RKO (cell line): Measurements from ENCODE around the gene PCK2.

Experiments
- DNase-seq: peaks from one replicate; pipeline ENCODE4 v3.0.0-alpha.2; 2016; ENCODE audit warnings: low spot score

PCK2 gene

DNA sequence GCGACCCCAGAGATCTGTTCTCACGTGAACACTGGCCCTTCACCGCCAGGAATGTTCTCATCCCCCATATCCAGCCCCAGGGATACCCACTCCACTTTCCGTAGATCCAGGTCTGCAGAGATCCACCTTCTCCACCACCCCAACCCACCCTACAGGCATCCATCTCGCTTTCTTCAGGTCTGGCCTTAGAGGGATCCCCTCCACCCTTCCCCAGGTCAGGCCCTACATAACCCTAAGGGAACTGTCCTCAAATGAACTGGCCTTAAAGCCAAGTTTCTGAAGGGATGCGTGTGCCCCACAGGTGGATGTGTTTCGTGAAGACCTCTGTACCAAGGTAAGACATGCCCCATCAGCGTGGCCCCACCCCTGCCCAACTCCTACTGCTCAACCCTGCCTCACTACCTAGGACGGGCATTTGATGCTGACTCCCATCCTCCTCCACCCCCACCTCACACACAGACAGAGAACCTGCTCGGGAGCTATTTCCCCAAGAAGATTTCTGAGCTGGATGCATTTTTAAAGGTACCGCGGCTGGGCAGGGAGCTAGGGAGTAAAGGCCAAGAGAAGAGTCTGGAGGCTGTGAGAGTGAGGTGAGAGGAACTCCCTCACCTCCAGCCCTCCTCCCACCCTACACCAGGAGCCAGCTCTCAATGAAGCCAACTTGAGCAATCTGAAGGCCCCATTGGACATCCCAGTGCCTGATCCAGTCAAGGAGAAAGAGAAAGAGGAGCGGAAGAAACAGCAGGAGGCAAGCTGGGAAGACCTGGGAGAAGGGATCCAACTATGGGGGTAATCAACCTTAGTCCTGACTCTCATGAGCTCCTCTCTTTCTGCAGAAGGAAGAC is 42.8 kb downstream of the PCK2 start:
- no peak for DNase-seq

DNA sequence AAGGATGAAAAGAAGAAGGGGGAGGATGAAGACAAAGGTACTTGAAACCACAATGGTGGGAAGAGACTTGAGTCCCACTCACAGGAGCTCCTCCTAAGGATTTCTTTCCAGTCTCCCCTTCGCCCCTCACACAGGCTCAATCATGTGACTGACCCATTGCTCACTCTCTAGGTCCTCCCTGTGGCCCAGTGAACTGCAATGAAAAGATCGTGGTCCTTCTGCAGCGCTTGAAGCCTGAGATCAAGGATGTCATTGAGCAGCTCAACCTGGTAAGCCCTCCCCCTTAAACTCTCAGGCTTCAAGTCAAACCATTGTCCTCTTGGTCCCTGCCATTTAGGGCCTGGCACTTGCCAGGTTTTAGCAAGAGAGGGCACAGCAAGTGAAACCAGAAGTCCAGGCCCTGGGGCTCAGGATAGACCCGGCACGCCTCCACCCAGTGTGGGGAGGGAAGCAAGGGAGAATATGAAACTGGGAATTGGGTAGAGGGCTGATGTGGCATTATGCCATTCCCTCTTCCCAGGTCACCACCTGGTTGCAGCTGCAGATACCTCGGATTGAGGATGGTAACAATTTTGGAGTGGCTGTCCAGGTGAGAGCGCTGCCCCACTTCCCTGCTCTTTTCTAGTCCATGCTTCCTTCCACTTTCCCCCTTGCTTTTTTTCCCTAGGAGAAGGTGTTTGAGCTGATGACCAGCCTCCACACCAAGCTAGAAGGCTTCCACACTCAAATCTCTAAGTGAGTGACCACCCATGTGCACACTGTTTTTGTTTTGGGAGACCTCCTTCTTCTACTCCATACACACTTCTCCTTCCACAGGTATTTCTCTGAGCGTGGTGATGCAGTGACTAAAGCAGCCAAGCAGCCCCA is 43.7 kb downstream of the PCK2 start:
- no peak for DNase-seq

DNA sequence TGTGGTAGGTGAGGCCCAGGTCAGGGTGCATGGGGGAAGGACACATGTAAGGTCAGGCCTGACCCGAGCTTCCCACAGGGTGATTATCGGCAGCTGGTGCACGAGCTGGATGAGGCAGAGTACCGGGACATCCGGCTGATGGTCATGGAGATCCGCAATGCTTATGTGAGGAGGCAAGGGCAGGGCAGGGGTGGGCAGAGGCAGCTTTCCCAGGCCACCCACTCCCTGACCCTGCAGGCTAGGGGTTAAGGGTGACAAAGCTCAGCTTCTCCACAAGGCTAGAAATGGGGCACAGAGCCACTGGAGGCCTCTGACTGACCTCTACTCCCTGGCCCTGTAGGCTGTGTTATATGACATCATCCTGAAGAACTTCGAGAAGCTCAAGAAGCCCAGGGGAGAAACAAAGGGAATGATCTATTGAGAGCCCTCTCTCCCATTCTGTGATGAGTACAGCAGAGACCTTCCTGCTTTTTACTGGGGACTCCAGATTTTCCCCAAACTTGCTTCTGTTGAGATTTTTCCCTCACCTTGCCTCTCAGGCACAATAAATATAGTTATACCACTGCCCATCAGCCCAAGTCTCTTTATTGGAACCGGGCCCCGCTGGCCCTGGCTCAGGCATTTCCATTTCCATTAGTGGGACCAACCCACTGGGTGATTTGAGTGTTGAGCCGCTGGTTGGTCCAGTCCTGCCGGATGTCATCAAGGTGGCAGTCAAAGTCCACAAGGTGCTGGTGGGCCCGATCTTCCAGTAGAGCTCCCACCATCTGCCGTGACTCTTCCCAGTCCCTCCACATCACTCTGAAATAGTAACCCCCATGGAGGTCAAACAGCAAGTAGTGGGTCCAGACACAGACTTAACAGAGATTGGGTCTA is 44.5 kb downstream of the PCK2 start:
- DNase-seq: no peak

DNA sequence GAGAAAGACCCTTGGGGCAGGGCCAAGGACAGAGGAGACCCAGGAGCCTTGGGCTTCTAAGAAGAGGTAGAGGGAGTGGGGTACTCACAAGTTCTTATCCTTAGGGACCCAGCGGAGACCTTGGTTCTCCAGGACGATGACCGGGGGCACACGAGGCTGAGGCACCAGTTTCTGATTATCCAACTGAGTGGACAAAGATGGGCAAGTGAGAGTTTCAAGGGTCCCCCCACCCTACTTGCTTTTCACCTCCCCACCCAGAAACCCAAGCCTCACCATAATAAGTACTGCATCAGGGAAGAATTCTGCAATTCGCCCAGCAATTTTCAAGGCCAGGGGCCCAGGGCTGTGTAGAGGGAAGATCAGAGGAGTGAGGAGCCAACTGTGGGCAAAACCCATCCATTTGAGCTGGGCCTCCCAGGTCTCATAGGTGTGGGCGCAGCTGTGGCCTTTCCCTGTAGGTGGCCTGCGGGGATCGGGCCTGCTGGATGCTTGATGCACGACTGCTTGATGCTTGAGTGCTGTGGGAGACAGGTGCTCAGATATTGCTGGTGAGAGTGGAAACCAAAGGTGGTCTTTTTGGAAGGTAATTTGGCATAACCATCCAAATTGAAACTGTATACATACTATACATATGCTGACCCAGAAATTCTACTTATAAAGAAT is 45.3 kb downstream of the PCK2 start:
- DNase-seq: no peak

DNA sequence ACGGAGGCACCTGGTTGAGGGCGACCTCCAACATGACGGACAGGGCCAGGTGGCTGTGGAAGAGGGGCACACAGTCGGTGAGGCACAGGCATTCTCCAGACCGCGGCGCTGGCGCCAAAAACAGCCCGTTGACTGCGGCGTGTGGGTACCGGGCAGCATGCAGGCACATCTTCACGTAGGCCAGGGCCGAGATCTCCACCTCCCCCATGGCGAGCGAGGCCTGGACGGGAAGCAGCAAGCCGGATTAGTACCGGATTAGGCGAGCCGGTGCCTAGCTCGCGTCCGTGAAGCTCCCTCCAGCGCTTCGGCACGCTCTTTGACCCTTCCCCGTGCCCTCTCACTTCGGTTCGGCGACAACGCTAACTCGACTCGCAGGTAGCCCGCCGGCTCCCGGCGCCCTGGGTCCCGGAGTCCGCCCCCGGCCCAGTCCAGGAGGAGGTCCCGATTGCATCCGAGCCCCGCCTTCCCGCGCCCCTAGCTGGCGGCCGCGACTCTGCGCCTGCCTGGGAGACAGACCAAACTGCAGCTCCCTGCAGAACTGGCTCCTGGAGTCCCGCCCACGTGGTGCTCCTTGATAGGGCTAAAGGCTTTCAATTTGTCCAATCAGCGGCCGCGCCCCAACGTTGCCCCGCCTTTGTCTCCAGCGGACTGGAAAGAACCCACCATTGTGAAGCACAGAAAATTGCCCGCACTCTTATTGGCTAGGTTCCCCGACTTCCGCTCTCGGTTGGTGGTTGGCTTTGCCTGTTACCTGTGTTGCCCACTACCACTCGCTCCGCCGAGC is 47.2 kb downstream of the PCK2 start, which contains the start of gene EMC9:
Gene EMC9 (minus strand): TSS at position 495 of the 784 bp plus-strand sequence. CDS start 287 bp downstream, at position 208.
- peak; percentile 99 for DNase-seq

DNA sequence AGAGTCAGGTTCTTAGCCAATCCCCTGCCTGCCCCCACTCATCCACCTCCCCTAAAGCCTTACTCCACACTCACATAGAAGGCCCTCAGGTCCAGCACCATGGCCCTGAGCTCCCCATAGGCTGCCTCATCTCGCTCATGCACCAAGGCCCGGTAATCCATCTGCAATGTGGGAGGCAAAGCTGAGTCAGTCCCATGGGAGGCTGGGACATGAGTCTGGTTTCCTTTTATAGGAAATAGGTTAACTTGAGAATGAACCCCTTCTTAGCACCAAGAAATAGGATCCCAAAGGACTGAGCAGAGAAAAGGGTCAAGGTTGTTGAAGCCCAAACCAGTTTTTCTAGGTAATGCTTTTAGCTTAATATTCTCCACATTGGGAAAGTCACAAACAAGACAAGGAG is 49.4 kb downstream of the PCK2 start:
- peak; percentile 57 for DNase-seq

DNA sequence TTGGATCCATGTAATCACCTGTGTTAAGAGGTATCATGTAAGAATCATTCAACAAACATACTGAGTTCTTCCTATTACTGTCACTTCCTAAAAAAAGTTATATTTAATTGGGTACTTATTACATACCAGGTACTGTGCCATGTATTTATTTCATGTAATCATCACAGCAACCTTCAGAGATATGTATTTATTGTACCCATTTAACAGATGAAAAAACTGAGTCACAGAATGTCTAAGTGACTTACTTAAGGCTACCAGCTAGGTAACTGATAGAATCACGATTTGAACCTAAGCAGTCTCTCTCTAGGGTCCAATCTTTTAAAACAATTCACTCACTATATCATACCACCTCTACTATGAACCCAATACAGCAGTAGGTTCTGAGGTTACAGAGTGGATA is 50.3 kb downstream of the PCK2 start:
- no peak for DNase-seq

DNA sequence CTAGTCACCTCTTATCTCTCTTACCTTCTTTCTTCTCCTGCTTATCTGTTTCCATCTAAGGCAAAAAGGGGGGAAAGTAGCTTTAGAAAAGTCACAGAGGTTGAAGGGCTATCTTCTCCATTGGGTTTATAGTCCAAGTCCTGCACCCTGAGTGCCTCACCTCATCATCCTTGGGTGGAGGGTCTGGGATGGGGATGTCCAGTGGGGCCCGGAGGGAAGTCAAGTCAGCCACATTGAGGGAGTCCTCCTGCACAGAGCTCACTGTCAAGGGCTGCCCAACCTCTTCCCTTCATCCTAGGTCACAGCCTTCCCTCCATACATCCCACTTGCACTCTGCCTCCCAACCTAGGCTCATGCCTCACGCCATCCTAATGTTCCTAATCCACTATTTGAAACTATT is 51.1 kb downstream of the PCK2 start:
- no peak for DNase-seq

DNA sequence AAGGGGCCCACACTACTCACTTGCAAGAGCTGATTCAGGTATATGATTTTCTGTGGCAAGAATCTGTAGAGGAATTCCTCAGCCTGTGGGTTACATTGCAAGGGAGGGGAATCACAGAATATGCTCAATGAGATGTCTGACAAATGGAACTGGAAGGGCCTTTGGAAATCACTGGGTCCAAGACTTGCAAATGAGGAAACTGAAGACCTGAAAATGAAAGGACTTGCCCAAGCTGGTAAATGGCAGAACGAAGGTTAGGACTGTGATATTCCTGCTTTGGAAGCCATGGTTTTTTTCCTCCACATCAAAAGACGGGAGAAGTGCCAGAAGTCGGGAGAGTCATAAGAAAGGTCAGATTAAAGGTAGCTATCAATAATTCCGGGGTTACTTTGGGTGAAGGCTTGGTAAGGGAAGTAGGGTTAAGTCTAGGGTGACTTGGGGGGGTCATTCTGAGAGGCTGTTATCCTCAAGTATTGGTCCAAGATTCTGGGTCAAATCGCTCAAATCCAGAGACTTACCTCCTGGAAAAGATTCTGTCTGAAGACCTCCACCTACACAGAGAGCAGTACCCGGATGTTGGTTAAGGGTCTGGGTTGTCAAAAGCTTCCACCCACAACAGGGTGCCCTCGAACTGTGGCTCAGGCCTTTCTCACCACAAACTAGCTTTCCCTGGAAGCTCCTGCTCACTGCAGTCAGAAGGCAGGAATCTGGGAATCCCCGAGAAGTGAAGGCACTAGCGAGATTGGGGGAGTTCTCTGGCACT is 51.8 kb downstream of the PCK2 start:
- peak; percentile 71 for DNase-seq

DNA sequence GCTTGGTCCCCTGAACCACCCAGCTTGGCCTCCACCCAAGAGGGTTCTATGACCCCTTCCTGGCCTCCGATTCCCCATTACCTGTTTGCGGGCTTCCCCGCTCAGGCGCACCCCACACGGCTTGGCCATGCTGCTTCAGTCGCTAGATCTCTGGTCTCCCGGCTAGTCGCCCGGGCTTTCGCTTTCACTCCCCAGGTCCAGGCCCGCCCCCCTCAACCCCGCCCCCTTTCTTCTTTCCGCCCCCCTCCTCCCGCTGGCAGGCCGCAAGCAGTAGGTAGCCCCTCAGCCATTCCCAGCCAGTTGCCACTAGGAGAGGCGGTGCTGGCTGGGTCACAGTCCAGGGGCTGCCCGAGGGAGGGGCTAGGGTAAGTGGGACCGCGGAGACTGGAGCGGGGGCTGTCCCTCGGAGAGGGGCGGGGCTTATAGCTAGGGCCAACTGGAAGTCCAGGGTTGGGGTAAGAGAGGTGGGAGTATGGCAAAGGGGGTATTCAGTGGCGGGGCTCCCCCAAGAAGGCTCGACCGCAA is 52.4 kb downstream of the PCK2 start, which contains the start of gene PSME2:
Gene PSME2 (minus strand): TSS at position 158 of the 525 bp plus-strand sequence. CDS start 29 bp downstream, at position 129.
- peak; percentile 96 for DNase-seq

DNA sequence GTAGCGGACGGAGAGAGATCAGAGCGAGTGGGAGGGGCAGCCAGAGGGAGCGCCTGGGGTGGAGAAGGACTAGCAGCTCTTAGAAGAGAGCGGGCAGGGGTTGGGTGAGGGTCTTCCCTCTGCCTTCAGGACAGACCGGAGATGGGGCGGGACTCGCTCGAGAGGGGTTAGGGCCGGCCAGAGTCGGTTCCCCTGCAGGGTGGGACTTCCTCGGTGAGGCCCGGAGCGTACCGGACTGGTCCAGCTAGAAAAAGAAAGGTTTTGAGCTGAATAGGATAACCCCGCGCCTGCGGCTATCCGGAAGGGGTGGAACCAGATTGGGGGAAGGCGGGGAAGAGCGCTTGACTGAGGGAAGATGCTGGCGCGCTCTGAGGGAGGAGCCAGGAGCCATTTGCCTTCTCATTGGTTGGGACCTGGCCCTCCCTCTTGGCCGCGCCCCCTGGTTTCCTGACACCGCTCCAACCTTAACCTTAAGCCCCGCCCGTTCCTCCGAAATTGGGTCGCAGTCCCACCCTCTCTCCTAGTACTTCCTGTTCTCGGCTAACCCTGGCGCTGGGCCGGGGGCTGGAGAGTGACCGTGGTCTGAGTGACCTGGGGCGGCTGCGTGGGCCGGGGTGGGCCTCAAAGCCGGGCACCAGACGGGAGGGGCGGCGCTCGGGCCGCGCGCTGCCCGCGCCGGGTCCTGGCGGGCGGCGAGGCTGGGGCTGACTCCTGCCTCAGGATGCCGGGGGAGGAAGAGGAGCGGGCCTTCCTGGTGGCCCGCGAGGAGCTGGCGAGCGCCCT is 53.1 kb downstream of the PCK2 start, which contains the start of gene RNF31:
Gene RNF31 (plus strand): TSS at position 521 of the 783 bp plus-strand sequence. CDS start 201 bp downstream, at position 722.
- DNase-seq: peak; percentile 98

DNA sequence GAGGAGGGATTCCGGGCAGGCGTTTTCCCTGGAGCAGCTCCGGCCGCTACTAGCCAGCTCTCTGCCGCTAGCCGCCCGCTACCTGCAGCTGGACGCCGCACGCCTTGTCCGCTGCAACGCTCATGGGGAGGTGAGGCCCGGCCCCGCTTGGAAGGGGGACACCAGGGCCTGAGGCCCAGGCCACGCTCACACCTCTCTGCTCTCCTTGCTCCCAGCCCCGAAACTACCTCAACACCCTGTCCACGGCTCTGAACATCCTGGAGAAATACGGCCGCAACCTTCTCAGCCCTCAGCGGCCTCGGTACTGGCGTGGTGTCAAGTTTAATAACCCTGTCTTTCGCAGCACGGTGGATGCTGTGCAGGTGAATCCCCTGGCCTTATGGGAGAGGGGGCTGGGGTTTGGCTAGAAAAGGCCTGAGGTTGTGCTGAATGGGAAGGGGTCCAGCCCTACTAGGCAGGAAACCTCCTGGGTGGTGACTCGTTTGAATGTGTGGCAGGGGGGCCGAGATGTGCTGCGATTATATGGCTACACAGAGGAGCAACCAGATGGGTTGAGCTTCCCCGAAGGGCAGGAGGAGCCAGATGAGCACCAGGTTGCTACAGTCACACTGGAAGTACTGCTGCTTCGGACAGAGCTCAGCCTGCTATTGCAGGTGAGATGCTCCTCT is 53.8 kb downstream of the PCK2 start:
- peak; percentile 58 for DNase-seq

DNA sequence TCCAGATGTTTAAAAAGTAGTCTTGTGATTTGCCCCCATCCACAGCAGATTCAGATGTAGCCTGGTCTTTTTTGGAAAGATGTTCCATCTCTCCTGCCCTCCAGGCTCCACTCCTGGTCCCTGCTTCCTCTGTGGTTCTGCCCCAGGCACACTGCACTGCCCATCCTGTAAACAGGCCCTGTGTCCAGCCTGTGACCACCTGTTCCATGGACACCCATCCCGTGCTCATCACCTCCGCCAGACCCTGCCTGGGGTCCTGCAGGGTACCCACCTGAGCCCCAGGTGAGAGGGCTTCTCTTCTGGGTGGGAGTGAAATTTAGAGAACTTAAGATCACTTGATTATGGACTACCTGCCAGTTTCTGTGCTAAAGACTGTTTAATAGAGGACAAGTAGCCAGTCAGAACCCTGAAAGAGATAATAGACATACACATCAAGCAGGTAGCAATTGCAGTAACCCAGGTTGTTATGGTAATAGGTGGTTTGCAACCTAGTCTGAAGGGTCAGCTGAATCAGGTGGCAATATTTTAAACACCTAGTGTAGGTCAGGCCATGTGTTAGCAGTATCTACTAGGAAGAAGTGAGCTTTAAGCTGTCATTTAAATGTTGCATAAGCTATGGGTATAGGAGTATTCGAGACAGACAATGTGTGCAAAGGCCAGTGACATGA is 55.3 kb downstream of the PCK2 start:
- DNase-seq: no peak

DNA sequence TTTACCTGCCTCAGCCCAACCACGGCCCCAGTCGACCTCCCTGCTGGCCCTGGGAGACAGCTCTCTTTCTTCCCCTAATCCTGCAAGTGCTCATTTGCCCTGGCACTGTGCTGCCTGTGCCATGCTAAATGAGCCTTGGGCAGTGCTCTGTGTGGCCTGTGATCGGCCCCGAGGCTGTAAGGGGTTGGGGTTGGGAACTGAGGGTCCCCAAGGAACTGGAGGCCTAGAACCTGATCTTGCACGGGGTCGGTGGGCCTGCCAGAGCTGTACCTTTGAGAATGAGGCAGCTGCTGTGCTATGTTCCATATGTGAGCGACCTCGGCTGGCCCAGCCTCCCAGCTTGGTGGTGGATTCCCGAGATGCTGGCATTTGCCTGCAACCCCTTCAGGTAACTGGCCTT is 56.0 kb downstream of the PCK2 start:
- no peak for DNase-seq

DNA sequence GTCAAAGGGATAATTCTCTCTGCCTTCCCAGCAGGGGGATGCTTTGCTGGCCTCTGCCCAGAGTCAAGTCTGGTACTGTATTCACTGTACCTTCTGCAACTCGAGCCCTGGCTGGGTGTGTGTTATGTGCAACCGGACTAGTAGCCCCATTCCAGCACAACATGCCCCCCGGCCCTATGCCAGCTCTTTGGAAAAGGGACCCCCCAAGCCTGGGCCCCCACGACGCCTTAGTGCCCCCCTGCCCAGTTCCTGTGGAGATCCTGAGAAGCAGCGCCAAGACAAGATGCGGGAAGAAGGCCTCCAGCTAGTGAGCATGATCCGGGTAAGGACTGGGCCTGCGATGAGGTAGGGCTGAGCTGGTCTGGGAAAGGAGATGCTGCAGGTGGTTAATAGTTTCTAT is 56.5 kb downstream of the PCK2 start:
- no peak for DNase-seq

DNA sequence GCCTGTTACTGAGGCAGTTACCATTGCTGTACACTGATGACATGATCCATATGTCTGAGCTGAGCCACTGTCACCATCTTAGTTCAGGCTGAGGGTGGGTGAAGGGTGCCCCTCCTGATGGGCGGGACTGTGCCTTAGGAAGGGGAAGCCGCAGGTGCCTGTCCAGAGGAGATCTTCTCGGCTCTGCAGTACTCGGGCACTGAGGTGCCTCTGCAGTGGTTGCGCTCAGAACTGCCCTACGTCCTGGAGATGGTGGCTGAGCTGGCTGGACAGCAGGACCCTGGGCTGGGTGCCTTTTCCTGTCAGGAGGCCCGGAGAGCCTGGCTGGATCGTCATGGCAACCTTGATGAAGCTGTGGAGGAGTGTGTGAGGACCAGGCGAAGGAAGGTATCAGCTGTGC is 56.9 kb downstream of the PCK2 start:
- no peak for DNase-seq

DNA sequence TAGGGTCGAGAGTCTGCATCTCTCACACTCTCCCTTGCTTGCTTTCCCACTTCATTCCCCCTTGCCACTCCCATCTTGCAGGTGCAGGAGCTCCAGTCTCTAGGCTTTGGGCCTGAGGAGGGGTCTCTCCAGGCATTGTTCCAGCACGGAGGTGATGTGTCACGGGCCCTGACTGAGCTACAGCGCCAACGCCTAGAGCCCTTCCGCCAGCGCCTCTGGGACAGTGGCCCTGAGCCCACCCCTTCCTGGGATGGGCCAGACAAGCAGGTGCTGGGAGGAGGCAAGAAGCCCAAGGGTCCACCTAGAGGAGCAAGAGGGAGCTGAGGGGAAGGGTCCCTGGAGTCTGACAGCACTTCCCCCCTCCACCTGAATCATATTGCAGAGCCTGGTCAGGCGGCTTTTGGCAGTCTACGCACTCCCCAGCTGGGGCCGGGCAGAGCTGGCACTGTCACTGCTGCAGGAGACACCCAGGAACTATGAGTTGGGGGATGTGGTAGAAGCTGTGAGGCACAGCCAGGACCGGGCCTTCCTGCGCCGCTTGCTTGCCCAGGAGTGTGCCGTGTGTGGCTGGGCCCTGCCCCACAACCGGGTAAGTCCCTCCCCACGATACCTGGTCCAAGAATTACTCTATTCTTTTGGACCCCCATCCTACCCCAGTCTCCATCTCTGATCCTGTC is 57.4 kb downstream of the PCK2 start:
- DNase-seq: no peak
